SK-N-SH treated with all-trans-retinoic acid at 6 μM for 48 hours (cell line): ENCODE measurements around the gene DDX49.

Source experiments
- ATAC-seq: fragments of 200-7000 bp; cut with Tn5 transposase; 3 replicates; pipeline ENCODE4 v1.9.1; 2020; ENCODE audit warnings: mild to moderate bottlenecking, moderate library complexity
- ARNTL ChIP-seq: fragments of 450-650 bp; formaldehyde crosslinking; IDR thresholded peaks from 2 replicates; pipeline ENCODE4 v1.5.0; 2020; ENCODE audit warnings: low read depth, mild to moderate bottlenecking, moderate library complexity, borderline replicate concordance
- CREB5 ChIP-seq: fragments of 250-450 bp; sonication (Bioruptor Pico); IDR thresholded peaks from 2 replicates; pipeline ENCODE4 v1.5.1; 2020; ENCODE audit warnings: low read depth, mild to moderate bottlenecking, moderate library complexity
- CSDC2 ChIP-seq: fragments of 250-450 bp; sonication (Bioruptor Pico); IDR thresholded peaks from 2 replicates; pipeline ENCODE4 v1.5.0; 2020; ENCODE audit warnings: mild to moderate bottlenecking, moderate library complexity
- ESRRG ChIP-seq: fragments of 250-450 bp; sonication (Bioruptor Pico); IDR thresholded peaks from 2 replicates; pipeline ENCODE4 v1.6.1; 2021; ENCODE audit warnings: mild to moderate bottlenecking
- GLIS3 ChIP-seq: fragments of 250-450 bp; sonication (Bioruptor Pico); IDR thresholded peaks from 2 replicates; pipeline ENCODE4 v1.5.0; 2020; ENCODE audit warnings: mild to moderate bottlenecking, moderate library complexity
- ISL1 ChIP-seq: fragments of 250-450 bp; sonication (Bioruptor Pico); IDR thresholded peaks from 2 replicates; pipeline ENCODE4 v2.1.2; 2022; ENCODE audit warnings: mild to moderate bottlenecking, moderate library complexity
- PATZ1 ChIP-seq: fragments of 250-450 bp; sonication (Bioruptor Pico); IDR thresholded peaks from 2 replicates; pipeline ENCODE4 v1.8.0; 2020; ENCODE audit warnings: mild to moderate bottlenecking, moderate library complexity, borderline replicate concordance
- PPARA ChIP-seq: fragments of 250-450 bp; sonication (Bioruptor Pico); IDR thresholded peaks from 2 replicates; pipeline ENCODE4 v1.5.0; 2020; ENCODE audit warnings: mild to moderate bottlenecking, borderline replicate concordance
- RARB ChIP-seq: fragments of 250-450 bp; sonication (Bioruptor Pico); IDR thresholded peaks from 2 replicates; pipeline ENCODE4 v1.8.0; 2021; ENCODE audit warnings: mild to moderate bottlenecking, moderate library complexity
- SNAI2 ChIP-seq: fragments of 250-450 bp; sonication (Bioruptor Pico); IDR thresholded peaks from 2 replicates; pipeline ENCODE4 v1.5.0; 2020; ENCODE audit warnings: mild to moderate bottlenecking, moderate library complexity
- TCF4 ChIP-seq: fragments of 250-450 bp; sonication (Bioruptor Pico); IDR thresholded peaks from 2 replicates; pipeline ENCODE4 v1.8.0; 2021; ENCODE audit warnings: mild to moderate bottlenecking, moderate library complexity, borderline replicate concordance
- TOX ChIP-seq: fragments of 250-450 bp; sonication (Bioruptor Pico); IDR thresholded peaks from 2 replicates; pipeline ENCODE4 v1.8.0; 2021; ENCODE audit warnings: mild to moderate bottlenecking, moderate library complexity, borderline replicate concordance
- TSHZ2 ChIP-seq: fragments of 250-450 bp; sonication (Bioruptor Pico); IDR thresholded peaks from 2 replicates; pipeline ENCODE4 v1.5.0; 2020; ENCODE audit warnings: mild to moderate bottlenecking, moderate library complexity
- ZC3H10 ChIP-seq: fragments of 250-450 bp; sonication (Bioruptor Pico); IDR thresholded peaks from 2 replicates; pipeline ENCODE4 v1.5.1; 2021; ENCODE audit warnings: mild to moderate bottlenecking, moderate library complexity
- ZFP30 ChIP-seq: fragments of 450-650 bp; formaldehyde crosslinking; IDR thresholded peaks from 2 replicates; pipeline ENCODE4 v1.5.0; 2022; ENCODE audit warnings: mild to moderate bottlenecking, moderate library complexity
- ZNF565 ChIP-seq: fragments of 450-650 bp; formaldehyde crosslinking; conservative IDR thresholded peaks from 2 replicates; pipeline ENCODE4 v1.5.0; 2020; ENCODE audit warnings: low read depth, mild to moderate bottlenecking, moderate library complexity
- ZNF8 ChIP-seq: fragments of 450-650 bp; formaldehyde crosslinking; IDR thresholded peaks from 2 replicates; pipeline ENCODE4 v1.5.0; 2020; ENCODE audit warnings: mild to moderate bottlenecking, moderate library complexity

Gene DDX49

GRCh38 chr19:18905513-18906236, 13.8 kb upstream of the DDX49 start (continued):
- TF ChIP-seq ZNF8 (CRISPR knock-in tag) (no peak), ISL1 (no peak), ZFP30 (CRISPR knock-in tag) (no peak), ARNTL (CRISPR knock-in tag) (no peak), GLIS3 (no peak), TOX (CRISPR knock-in tag) (no peak), CREB5 (no peak), PPARA (CRISPR knock-in tag) (no peak), SNAI2 (CRISPR knock-in tag) (no peak), PATZ1 (CRISPR knock-in tag) (no peak), TCF4 (CRISPR knock-in tag) (no peak), ZC3H10 (CRISPR knock-in tag) (no peak), CSDC2 (CRISPR knock-in tag) (no peak), RARB (CRISPR knock-in tag) (no peak)

GRCh38 chr19:18906605-18907519, 12.7 kb upstream of the DDX49 start:
- TF ChIP-seq ZFP30 (CRISPR knock-in tag) = no peak
- TF ChIP-seq GLIS3 = no peak
- no peak for TF ChIP-seq ZC3H10 (CRISPR knock-in tag)
- no peak for TF ChIP-seq ZNF565
- no peak for TF ChIP-seq TSHZ2
- TF ChIP-seq ZNF8 (CRISPR knock-in tag) = no peak
- no peak for TF ChIP-seq RARB (CRISPR knock-in tag)
- no peak for TF ChIP-seq CREB5
- TF ChIP-seq PATZ1 (CRISPR knock-in tag) = no peak
- no peak for TF ChIP-seq TCF4 (CRISPR knock-in tag)
- ATAC-seq = no peak

- TF ChIP-seq PATZ1 (CRISPR knock-in tag) (no peak), ARNTL (CRISPR knock-in tag) (no peak), ESRRG (no peak)
- TF ChIP-seq, all 23 proteins: peak for 0
- ATAC-seq = no peak
Observed at GRCh38 chr19:18908917-18909619, 10.4 kb upstream of the DDX49 start.
